Activated CD4-positive, alpha-beta T cell treated with anti-CD3 and anti-CD28 coated beads, Interleukin-10, Interleukin-2, amounts not matched to agents 100 ng/mL and 50 ng/mL, durations not matched to agents 16 hours and 8 hours (primary cell): ENCODE measurements around the gene DTNA.
"Not testable (repeated sequence)": the region's sequence is repeated elsewhere in the genome, so short reads cannot be mapped to it uniquely, and the experiment has no call there.

ENCODE experiments used
- DNase-seq: peaks from one replicate; pipeline ENCODE4 v3.0.0-alpha.2; 2020

DTNA gene

GRCh38 chr18:34709750-34710441 is at the start of gene DTNA:
Gene DTNA, plus strand, starts transcription at chr18:34710298. Its CDS starts 45,679 bp downstream, at chr18:34755977.
- no peak for DNase-seq

GRCh38 chr18:34660572-34660971 is 49.5 kb upstream of the DTNA start:
- DNase-seq: no peak

GRCh38 chr18:34661464-34662087 is 48.5 kb upstream of the DTNA start:
- DNase-seq: peak; percentile 46

GRCh38 chr18:34676816-34677574 is 33.1 kb upstream of the DTNA start:
- no peak for DNase-seq

- DNase-seq: not testable (repeated sequence)
Measured at GRCh38 chr18:34689750-34690149, 20.3 kb upstream of the DTNA start.

- DNase-seq: no peak
Measured at GRCh38 chr18:34691614-34692013, 18.5 kb upstream of the DTNA start.

- DNase-seq: no peak
Measured at GRCh38 chr18:34694591-34695165, 15.4 kb upstream of the DTNA start.

- no peak for DNase-seq
Measured at GRCh38 chr18:34695310-34695709, 14.8 kb upstream of the DTNA start.

GRCh38 chr18:34696671-34697070 is 13.4 kb upstream of the DTNA start:
- no peak for DNase-seq

- no peak for DNase-seq
Measured at GRCh38 chr18:34697233-34697632, 12.9 kb upstream of the DTNA start.

- peak; percentile 5 for DNase-seq
Measured at GRCh38 chr18:34697891-34698290, 12.2 kb upstream of the DTNA start.

- no peak for DNase-seq
Measured at GRCh38 chr18:34701911-34702310, 8.2 kb upstream of the DTNA start.

GRCh38 chr18:34702814-34703213 is 7.3 kb upstream of the DTNA start:
- no peak for DNase-seq

GRCh38 chr18:34704074-34704473 is 6.0 kb upstream of the DTNA start:
- no peak for DNase-seq

GRCh38 chr18:34704823-34705222 is 5.3 kb upstream of the DTNA start:
- no peak for DNase-seq

- DNase-seq: no peak
Measured at GRCh38 chr18:34707670-34708069, 2.4 kb upstream of the DTNA start.

- no peak for DNase-seq
Measured at GRCh38 chr18:34709104-34709503, 994 bp upstream of the DTNA start.

- DNase-seq: no peak
Measured at GRCh38 chr18:34710458-34710914, 388 bp downstream of the DTNA start.

GRCh38 chr18:34710934-34711333 is 836 bp downstream of the DTNA start:
- DNase-seq: no peak

- not testable (repeated sequence) for DNase-seq
Measured at GRCh38 chr18:34716111-34716510, 6.0 kb downstream of the DTNA start.

- DNase-seq: no peak
Measured at GRCh38 chr18:34718610-34719009, 8.5 kb downstream of the DTNA start.

- no peak for DNase-seq
Measured at GRCh38 chr18:34720220-34720619, 10.1 kb downstream of the DTNA start.

- no peak for DNase-seq
Measured at GRCh38 chr18:34723143-34723542, 13.0 kb downstream of the DTNA start.

GRCh38 chr18:34725737-34726136 is 15.6 kb downstream of the DTNA start:
- DNase-seq: not testable (repeated sequence)
